ENCODE data around the gene MSI2. TPM values are rescaled to one million over a fixed set of nuclear protein-coding genes. Genes with fewer than 3 reads are reported as not detected.

The MSI2 gene
- total RNA-seq, 3 donors from 2014 or later: 40.6 to 56.2 (median 54.3) TPM

- no peaks in the 10 kb centered on the region for H3K9me3 Mint-ChIP-seq
- peaks cover 8% of the 10 kb centered on the region for H3K36me3 Mint-ChIP-seq (ENCODE audit: insufficient read depth)
- H3K4me3 Mint-ChIP-seq: no peak overlapping the region
- DNase-seq (no peak), ATAC-seq (peak in 1 of 2 donors; percentile 22)
- H3K4me1 Mint-ChIP-seq (ENCODE audit: low read depth): peaks cover 28% of the 10 kb centered on the region
- H3K27me3 Mint-ChIP-seq (ENCODE audit: low read depth): no peaks in the 10 kb centered on the region
These were observed 414.6 kb downstream of the MSI2 start for GRCh38 chr17:57670769-57671569.

- no peaks in the 10 kb centered on the region for H3K27me3 Mint-ChIP-seq (ENCODE audit: low read depth)
- H3K9me3 Mint-ChIP-seq: no peaks in the 10 kb centered on the region
- no peak overlapping the region for H3K4me3 Mint-ChIP-seq
- DNase-seq (peak; percentile 66), ATAC-seq (peak; percentile 93 to 94)
- peaks cover 10% of the 10 kb centered on the region for H3K36me3 Mint-ChIP-seq (ENCODE audit: insufficient read depth)
- peaks cover 28% of the 10 kb centered on the region for H3K4me1 Mint-ChIP-seq (ENCODE audit: low read depth)
These were observed 415.6 kb downstream of the MSI2 start for GRCh38 chr17:57671667-57672632.

DNA sequence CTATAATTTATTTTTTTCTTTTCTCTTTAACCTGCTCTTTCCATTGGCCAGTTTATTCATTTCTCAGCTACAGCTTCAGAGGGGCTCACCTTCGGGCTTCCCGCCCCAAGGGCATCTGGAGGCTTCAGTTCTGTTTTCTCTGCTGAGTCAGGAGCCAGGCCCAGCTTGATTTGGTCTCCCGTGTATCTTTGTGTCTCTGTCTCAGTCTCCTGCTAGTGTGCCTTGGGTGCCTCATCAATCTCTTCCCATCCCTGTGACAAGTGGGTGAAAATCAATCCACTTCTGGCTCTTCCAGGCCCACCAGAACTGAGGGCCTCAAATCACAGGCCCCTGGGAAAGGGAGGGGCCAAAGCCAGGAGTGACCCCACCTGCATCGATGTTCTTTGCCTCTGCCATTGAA lies 416.6 kb downstream of the MSI2 start:
- peaks cover 28% of the 10 kb centered on the region for H3K4me1 Mint-ChIP-seq (ENCODE audit: low read depth)
- H3K36me3 Mint-ChIP-seq (ENCODE audit: insufficient read depth): peaks cover 21% of the 10 kb centered on the region
- H3K27me3 Mint-ChIP-seq (ENCODE audit: low read depth): no peaks in the 10 kb centered on the region
- H3K9me3 Mint-ChIP-seq: no peaks in the 10 kb centered on the region
- ATAC-seq (no peak), DNase-seq (no peak)
- H3K4me3 Mint-ChIP-seq: no peak overlapping the region

DNA sequence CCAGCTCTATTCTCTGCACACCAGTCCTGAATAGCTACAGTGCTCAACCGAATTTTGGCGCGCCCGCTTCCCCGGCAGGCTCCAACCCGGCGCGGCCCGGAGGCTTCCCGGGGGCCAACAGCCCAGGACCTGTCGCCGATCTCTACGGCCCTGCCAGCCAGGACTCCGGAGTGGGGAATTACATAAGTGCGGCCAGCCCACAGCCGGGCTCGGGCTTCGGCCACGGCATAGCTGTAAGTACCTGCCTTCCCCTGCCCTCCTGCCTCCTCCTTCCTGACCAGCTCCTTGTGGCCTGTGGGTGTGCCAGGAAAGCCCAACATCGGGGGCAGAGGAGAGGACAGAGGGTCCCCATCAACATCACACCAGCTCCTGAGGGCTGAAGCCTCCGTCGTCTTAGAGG lies 418.6 kb downstream of the MSI2 start:
- DNase-seq (no peak), ATAC-seq (no peak)
- no peaks in the 10 kb centered on the region for H3K9me3 Mint-ChIP-seq
- no peak overlapping the region for H3K4me3 Mint-ChIP-seq
- no peaks in the 10 kb centered on the region for H3K27me3 Mint-ChIP-seq (ENCODE audit: low read depth)
- H3K36me3 Mint-ChIP-seq (ENCODE audit: insufficient read depth): peaks cover 20% of the 10 kb centered on the region
- H3K4me1 Mint-ChIP-seq (ENCODE audit: low read depth): peaks cover 28% of the 10 kb centered on the region

GRCh38 chr17:57675427-57676387 lies 419.4 kb downstream of the MSI2 start:
- H3K9me3 Mint-ChIP-seq: no peaks in the 10 kb centered on the region
- ATAC-seq (no peak), DNase-seq (no peak)
- peaks cover 22% of the 10 kb centered on the region for H3K36me3 Mint-ChIP-seq (ENCODE audit: insufficient read depth)
- H3K27me3 Mint-ChIP-seq (ENCODE audit: low read depth): no peaks in the 10 kb centered on the region
- no peak overlapping the region for H3K4me3 Mint-ChIP-seq
- H3K4me1 Mint-ChIP-seq (ENCODE audit: low read depth): peaks cover 21% of the 10 kb centered on the region

DNA sequence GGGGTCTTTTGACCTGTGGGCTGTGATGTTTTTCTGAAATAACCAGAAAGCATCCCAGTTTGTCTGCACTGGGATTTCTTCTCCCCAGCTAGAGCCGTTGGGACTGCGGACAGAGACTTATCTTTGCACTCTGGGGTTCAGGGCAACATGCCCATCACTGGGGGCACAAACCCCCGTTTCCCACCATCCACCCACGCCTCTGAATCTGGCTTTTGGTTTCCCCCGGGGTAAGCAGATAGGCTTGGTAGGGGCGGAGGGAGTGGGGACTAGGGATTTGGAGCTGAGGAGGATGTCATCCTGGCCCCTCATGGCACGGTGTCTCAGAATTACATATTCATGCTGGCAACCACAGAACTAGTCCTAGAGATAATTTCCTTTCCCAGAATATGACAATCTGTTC lies 420.2 kb downstream of the MSI2 start:
- H3K9me3 Mint-ChIP-seq: no peaks in the 10 kb centered on the region
- H3K27me3 Mint-ChIP-seq (ENCODE audit: low read depth): no peaks in the 10 kb centered on the region
- no peak overlapping the region for H3K4me3 Mint-ChIP-seq
- H3K4me1 Mint-ChIP-seq (ENCODE audit: low read depth): peaks cover 14% of the 10 kb centered on the region
- DNase-seq (no peak), ATAC-seq (no peak)
- H3K36me3 Mint-ChIP-seq (ENCODE audit: insufficient read depth): peaks cover 22% of the 10 kb centered on the region

DNA sequence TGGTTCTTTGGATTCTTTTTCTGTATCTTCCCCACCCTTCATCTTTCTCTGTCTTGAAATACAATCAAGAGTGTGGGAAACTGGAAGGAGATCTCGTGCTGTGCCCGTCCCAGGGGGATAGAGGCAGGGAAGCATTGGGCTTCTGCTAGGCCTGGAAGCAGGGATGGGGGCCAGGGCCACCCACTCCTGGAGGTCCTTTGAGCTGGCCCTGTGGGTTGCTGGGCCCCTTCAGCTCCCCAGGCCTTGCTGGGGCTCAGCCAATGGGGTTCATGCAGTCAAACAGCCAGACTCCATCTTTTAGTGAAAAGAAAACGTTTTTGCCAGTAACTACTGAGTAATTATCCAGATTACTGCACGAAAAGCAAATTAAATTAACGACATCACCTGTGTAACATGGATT lies 421.0 kb downstream of the MSI2 start:
- no peaks in the 10 kb centered on the region for H3K27me3 Mint-ChIP-seq (ENCODE audit: low read depth)
- no peak overlapping the region for H3K4me3 Mint-ChIP-seq
- peaks cover 6% of the 10 kb centered on the region for H3K4me1 Mint-ChIP-seq (ENCODE audit: low read depth)
- ATAC-seq (no peak), DNase-seq (no peak)
- H3K9me3 Mint-ChIP-seq: no peaks in the 10 kb centered on the region
- peaks cover 22% of the 10 kb centered on the region for H3K36me3 Mint-ChIP-seq (ENCODE audit: insufficient read depth)

- DNase-seq: no peak
- H3K4me3 Mint-ChIP-seq: no peak overlapping the region
- ATAC-seq: no peak
- H3K27me3 Mint-ChIP-seq (ENCODE audit: low read depth): no peaks in the 10 kb centered on the region
- no peaks in the 10 kb centered on the region for H3K9me3 Mint-ChIP-seq
- peaks cover under 1% of the 10 kb centered on the region for H3K4me1 Mint-ChIP-seq (ENCODE audit: low read depth)
- peaks cover 22% of the 10 kb centered on the region for H3K36me3 Mint-ChIP-seq (ENCODE audit: insufficient read depth)
These were observed 421.5 kb downstream of the MSI2 start for GRCh38 chr17:57677858-57678257.

DNA sequence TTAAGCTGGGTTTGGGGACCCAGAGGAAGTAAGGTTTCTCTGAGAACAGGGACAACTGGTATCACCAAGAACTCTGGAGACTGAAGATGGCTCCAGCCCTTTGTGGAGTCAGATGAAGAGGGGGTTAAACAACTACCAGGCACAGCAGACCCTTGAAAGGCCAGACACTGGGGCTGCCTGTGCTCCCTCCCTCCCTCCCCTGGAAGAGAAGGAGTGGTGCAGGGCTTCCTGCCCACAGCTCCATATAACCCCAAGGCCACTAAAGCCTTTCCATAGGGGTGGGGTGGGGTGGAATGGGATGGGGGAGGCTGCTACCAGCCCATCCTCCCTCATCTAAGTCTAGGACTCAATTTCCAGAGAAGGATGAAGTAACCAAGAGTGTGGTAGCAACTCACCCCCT lies 422.1 kb downstream of the MSI2 start:
- Mint-ChIP-seq H3K36me3 (ENCODE audit: insufficient read depth) (peaks cover 26% of the 10 kb centered on the region), H3K4me1 (ENCODE audit: low read depth) (no peaks in the 10 kb centered on the region), H3K9me3 (no peaks in the 10 kb centered on the region), H3K27me3 (ENCODE audit: low read depth) (no peaks in the 10 kb centered on the region), H3K4me3 (no peak overlapping the region)
- ATAC-seq (no peak), DNase-seq (no peak)

- peaks cover 26% of the 10 kb centered on the region for H3K36me3 Mint-ChIP-seq (ENCODE audit: insufficient read depth)
- no peak for DNase-seq
- ATAC-seq: no peak
- H3K4me3 Mint-ChIP-seq: no peak overlapping the region
- H3K4me1 Mint-ChIP-seq (ENCODE audit: low read depth): no peaks in the 10 kb centered on the region
- H3K27me3 Mint-ChIP-seq (ENCODE audit: low read depth): no peaks in the 10 kb centered on the region
- H3K9me3 Mint-ChIP-seq: no peaks in the 10 kb centered on the region
These were observed 423.0 kb downstream of the MSI2 start for GRCh38 chr17:57679356-57679755.

- Mint-ChIP-seq H3K4me3 (no peak overlapping the region), H3K4me1 (ENCODE audit: low read depth) (no peaks in the 10 kb centered on the region), H3K27me3 (ENCODE audit: low read depth) (no peaks in the 10 kb centered on the region), H3K9me3 (no peaks in the 10 kb centered on the region), H3K36me3 (ENCODE audit: insufficient read depth) (peaks cover 26% of the 10 kb centered on the region)
- no peak for DNase-seq
- ATAC-seq: no peak
These were observed 423.8 kb downstream of the MSI2 start for GRCh38 chr17:57679906-57680695.

GRCh38 chr17:57682701-57683100 lies 426.4 kb downstream of the MSI2 start:
- H3K4me1 Mint-ChIP-seq (ENCODE audit: low read depth): no peaks in the 10 kb centered on the region
- no peaks in the 10 kb centered on the region for H3K27me3 Mint-ChIP-seq (ENCODE audit: low read depth)
- ATAC-seq: no peak
- peaks cover 13% of the 10 kb centered on the region for H3K36me3 Mint-ChIP-seq (ENCODE audit: insufficient read depth)
- DNase-seq: no peak
- no peaks in the 10 kb centered on the region for H3K9me3 Mint-ChIP-seq
- no peak overlapping the region for H3K4me3 Mint-ChIP-seq

DNA sequence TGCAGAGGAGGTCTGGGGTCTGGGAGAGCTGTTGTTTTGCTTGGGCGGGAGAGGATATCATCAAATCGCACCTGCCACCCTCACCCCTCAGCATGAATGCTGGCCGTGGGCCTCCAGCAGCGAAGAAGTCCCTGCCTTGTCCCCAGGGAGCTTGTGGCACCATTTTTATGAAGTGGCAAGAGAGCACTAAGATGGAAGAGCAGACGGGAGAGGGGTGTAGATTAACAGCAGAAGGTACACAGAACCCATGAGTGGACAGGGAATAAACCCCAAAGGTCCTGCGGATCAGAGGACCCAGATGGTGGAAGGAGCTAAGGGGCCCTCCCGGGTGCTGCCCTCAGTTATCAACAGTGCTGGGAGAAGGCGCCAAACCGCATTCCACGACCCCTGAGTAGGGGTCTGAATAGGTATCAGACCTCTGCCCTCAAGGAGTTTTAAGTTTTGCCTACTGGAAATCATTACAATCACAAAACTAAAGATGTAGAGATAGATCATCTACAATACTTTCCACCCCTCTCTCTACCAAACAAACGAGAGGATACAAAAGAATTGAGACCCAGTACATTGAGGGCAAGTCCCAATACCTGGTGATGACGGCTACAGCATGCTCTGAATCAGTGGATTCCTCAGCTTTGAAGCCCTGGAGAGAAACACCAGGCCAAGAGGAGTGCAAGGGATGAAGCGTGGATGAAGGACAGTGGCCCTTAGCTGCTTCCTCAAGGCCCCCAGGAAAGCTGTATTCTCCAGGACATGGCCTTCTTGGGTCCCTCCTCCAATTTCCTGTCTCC lies 428.6 kb downstream of the MSI2 start:
- H3K27me3 Mint-ChIP-seq (ENCODE audit: low read depth): no peaks in the 10 kb centered on the region
- peaks cover 9% of the 10 kb centered on the region for H3K36me3 Mint-ChIP-seq (ENCODE audit: insufficient read depth)
- H3K4me3 Mint-ChIP-seq: no peak overlapping the region
- DNase-seq: no peak
- no peak for ATAC-seq
- H3K4me1 Mint-ChIP-seq (ENCODE audit: low read depth): no peaks in the 10 kb centered on the region
- no peaks in the 10 kb centered on the region for H3K9me3 Mint-ChIP-seq

Measured in activated T-cell treated with anti-CD3 and anti-CD28 coated beads, Interleukin-2, amount 50 U/mL, for 4 hours (primary cell).